AG09319 (cell line): ENCODE data around the gene XBP1.

Experiments
- DNase-seq: peaks from one replicate; pipeline ENCODE4 v3.0.0-alpha.2; 2010; ENCODE audit warnings: low read depth; ENCODE audit errors: extremely low read depth
- CTCF ChIP-seq: IDR thresholded peaks from 2 replicates; pipeline ENCODE4 v1.5.1; 2011; ENCODE audit warnings: low read depth, mild to moderate bottlenecking, inconsistent platforms, low read length, moderate library complexity

XBP1 gene

GRCh38 chr22:28822930-28823551, 22.7 kb upstream of the XBP1 start:
- no peak for TF ChIP-seq CTCF
- no peak for DNase-seq

DNA sequence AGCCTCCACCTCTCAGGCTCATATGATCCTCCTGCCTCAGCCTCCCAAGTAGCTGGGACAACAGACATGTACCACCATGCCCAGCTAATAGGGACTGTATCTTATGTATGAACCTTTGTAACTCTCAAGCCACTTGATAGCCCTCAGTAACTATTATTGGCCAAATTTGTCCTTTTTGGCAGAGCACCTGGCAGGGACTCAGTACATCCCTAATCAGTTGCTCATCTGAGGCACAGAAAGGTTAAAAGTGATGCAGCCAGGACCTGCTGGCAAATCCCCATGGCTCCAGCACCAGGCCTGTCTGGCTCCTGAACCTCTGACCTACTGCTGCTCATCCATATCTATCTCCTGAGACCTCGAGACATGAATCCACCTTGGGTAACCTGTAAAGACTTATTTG, 21.1 kb upstream of the XBP1 start:
- no peak for TF ChIP-seq CTCF
- no peak for DNase-seq

DNA sequence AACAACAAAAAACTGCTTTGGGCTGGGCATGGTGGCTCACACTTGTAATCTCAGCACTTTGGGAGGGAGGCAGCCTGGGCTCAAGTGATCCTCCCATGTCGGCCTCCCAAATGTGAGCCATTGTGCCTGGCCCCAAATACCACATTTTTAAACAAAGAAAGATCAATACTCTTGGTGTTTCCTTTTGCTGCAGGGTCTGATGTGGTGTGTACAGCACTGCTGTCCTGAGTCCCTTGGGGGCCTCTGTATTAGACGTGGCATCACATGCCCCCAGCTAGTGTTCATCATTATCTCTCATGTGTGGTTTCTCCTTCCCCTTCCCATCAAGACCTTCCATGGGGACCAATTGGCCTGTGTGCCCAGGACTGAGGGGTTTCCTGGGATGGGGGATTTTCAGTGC, 20.5 kb upstream of the XBP1 start:
- DNase-seq = no peak
- no peak for TF ChIP-seq CTCF

GRCh38 chr22:28819253-28820096, 19.1 kb upstream of the XBP1 start:
- no peak for DNase-seq
- TF ChIP-seq CTCF = no peak

- TF ChIP-seq CTCF = no peak
- no peak for DNase-seq
Observed at GRCh38 chr22:28817919-28818859, 17.8 kb upstream of the XBP1 start.

DNA sequence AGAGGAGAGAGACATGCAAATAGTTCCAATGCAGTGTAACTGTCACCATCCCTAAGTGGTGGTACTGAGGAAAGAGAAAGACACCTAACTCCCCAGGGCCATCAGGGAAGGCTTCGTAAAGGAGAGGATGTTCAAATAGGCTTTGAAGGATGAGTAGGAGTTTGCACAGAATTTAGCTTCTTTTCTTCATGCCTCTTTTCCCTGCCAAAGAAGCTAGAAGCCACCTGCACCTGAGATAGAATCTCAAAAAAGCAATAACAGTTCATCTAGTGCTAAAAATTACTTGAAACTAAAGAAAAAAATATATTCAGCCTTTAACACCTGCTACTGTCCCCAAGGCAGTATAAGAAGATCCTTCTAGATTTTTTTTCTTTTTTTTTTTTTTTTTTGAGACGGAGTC, 16.7 kb upstream of the XBP1 start:
- DNase-seq = no peak
- TF ChIP-seq CTCF = no peak
